Ectodermal cell (in vitro differentiated cells): ENCODE measurements around the gene ADCY2.

Source experiments
- H3K27ac ChIP-seq: 2 replicates; pipeline ENCODE4 v1.7.0; 2013; ENCODE audit warnings: mild to moderate bottlenecking, low read depth, low read length; ENCODE audit not compliant: insufficient read depth, poor library complexity, severe bottlenecking
- H3K27me3 ChIP-seq: 2 replicates; pipeline ENCODE4 v1.7.0; 2013; ENCODE audit warnings: mild to moderate bottlenecking, low read length; ENCODE audit not compliant: insufficient read depth, control insufficient read depth, poor library complexity, severe bottlenecking
- H3K36me3 ChIP-seq: one replicate; pipeline ENCODE4 v1.7.0; 2013; ENCODE audit warnings: low read length; ENCODE audit not compliant: control insufficient read depth, insufficient read depth
- H3K4me1 ChIP-seq: one replicate; pipeline ENCODE4 v1.7.0; 2013; ENCODE audit warnings: low read length; ENCODE audit not compliant: control insufficient read depth, insufficient read depth
- H3K4me3 ChIP-seq: 2 replicates; pipeline ENCODE4 v1.7.0; 2013; ENCODE audit warnings: low read depth, low read length, control low read depth; ENCODE audit not compliant: insufficient read depth
- H3K9me3 ChIP-seq: 2 replicates; pipeline ENCODE4 v1.7.0; 2013; ENCODE audit warnings: mild to moderate bottlenecking, low read length, moderate library complexity; ENCODE audit not compliant: control insufficient read depth
- WGBS, 2 experiments: methylation state at CpG; one replicate each; pipeline ENCODE4 v1.1.7; 2013; ENCODE audit warnings: missing lambda C conversion rate in 2 of 2; 5-methylcytosine and 5-hydroxymethylcytosine counted together

Gene ADCY2

DNA sequence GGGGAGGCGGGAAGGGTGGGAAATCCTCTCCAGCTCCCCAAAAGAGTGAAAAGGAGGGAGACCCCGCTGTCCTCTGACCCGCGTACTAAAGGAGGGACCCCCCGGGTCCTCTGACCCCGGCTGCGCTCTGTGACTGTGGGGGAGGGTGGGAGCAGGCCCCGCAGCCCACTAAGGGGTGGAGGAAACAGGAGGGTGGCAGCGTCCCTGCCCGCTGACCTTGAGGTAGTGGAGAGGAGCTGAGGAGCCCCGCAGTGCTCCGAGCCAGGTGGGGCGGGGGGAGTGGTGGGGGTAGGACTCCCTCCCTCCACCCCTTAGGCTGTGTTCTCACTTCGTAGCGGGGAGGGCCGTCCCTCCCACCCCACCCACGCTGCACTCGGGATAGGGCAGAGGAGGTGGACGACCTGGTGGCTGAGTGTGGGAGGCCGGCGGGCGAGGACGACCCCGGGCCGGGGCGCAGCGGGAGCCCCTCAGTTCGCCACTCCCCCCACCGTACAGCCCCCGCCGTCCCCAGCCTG is 449 bp upstream of the ADCY2 start:
- no peaks in the 10 kb centered on the region for H3K9me3 ChIP-seq
- 0 to 1% methylated on average over 26 to 30 of the region's 31 CpGs for WGBS, 2 experiments
- peaks cover 4% of the 10 kb centered on the region for H3K4me1 ChIP-seq
- H3K36me3 ChIP-seq: no peaks in the 10 kb centered on the region
- H3K4me3 ChIP-seq: peak overlapping the region; percentile 33
- no peak overlapping the region for H3K27ac ChIP-seq
- peaks cover 53% of the 10 kb centered on the region for H3K27me3 ChIP-seq

DNA sequence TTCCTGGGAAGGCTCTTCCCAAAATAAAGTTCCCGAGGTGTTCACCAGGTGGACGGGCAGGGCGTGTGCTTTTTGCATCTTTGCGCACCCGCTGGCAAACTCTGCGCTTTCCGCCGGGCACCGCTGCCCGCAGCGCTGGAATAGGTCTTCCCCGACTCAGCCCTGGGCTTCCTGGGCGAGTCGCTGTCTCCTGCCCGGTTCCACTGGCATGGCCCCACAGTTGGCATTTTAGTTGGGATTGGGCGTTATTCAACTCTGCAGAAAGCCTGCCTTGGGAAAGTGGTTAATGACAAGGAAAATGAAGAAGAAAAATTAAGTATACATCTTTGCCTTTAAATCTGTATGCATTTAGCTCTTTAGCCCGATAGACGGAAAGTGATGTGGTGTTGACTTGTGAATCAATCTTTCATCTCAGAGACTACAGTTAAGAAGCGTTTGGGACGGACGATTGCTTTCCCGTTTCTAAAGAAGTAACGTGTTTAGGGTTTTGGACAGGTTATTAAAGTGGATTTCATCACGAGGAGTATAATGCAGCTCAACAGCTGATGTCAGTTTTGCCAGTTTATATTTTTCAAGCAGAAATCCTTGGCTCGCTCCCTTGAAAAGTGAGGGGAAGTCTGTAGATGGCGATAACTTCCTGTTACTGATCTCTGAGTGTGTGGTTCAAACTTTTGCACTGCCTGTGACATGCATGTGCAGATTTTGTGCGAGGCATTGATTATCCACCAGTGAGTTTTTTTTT is 946 bp downstream of the ADCY2 start:
- Histone ChIP-seq H3K36me3 (no peaks in the 10 kb centered on the region), H3K27ac (no peak overlapping the region), H3K4me1 (peaks cover 4% of the 10 kb centered on the region), H3K4me3 (peak overlapping the region; percentile 51), H3K9me3 (no peaks in the 10 kb centered on the region), H3K27me3 (peaks cover 53% of the 10 kb centered on the region)
- WGBS, 2 experiments: 1 to 3% methylated on average over 27 of the region's 27 CpGs

DNA sequence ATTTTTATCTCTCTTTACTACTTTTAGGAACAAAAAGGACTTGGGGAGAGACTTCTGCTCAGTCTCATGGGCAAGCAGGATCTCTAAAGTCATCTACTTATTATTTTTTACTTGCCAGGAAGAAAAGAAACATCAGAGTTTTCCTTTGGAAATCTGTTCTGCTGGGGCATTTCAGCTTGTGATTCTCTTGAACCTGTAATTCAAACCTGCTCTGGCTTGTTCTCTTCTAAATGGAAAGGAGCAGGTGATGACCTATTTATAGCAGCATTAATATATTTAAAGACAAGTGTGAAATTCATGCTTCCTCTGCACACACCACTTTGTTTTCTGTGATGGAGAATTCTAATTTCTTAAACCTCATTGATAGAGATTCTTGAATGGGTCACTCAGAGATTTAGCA is 2.0 kb downstream of the ADCY2 start:
- Histone ChIP-seq H3K4me3 (no peak overlapping the region), H3K9me3 (no peaks in the 10 kb centered on the region), H3K4me1 (no peaks in the 10 kb centered on the region), H3K36me3 (no peaks in the 10 kb centered on the region), H3K27ac (no peak overlapping the region), H3K27me3 (peaks cover 53% of the 10 kb centered on the region)

DNA sequence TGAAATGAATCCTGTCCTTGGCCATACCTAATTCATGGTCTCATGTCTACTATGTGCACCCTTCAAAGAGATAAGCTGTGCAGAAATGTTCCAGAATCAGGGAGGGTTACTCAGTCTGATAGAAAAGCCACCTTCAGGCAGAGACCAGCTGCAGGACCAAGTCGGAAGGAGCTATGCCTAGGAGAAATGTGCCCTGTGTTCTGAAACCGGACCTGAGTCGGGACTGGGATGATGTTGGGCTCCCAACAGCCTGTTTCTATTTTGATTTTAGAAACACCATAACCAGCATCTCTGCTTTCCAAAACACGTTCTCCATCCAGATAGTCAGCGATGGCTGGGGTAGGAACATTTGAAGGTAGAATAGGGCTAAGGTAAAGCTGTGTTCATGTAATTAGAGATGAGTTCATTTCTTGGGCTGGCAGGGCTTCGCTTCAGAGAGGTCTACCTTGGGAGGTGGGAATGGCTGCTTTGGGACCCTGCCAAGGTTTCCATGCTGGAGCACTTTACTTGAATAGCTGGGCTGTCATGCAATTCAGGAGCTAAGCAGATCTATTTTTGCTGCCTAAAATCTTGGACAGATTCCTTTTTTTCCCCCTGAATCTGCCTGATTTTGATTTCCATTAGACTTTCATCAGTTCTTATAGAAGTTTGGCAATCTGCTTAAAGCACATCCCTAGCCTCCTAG is 2.8 kb downstream of the ADCY2 start:
- WGBS, 2 experiments: 70 to 73% methylated on average over 6 of the region's 6 CpGs

DNA sequence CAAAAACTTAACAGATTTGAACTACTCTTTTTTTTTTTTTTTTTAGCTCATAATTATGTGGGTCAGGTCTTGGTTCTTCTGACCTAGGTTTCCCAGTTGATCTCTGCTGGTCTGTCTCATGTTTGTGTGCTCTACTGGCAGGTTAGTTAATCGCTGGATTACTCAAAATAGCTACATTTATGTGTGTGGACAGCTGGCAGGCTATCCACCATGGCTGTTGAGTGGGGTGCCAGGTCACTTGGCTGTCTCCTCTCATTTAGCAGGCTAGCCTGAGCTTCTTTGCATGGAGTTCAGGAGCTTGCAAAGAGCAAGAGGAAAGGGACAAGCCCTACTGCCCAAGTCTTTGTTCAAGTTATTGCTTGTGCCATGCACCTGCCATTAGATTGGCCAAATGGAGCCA is 9.3 kb downstream of the ADCY2 start:
- WGBS, 2 experiments: 94% methylated on average over 1 of the region's 1 CpG
- H3K27ac ChIP-seq: no peak overlapping the region

More for the DNA sequence above, 2.8 kb downstream of the ADCY2 start:
- H3K9me3 ChIP-seq: no peaks in the 10 kb centered on the region
- peaks cover 52% of the 10 kb centered on the region for H3K27me3 ChIP-seq
- H3K36me3 ChIP-seq: no peaks in the 10 kb centered on the region
- H3K27ac ChIP-seq: no peak overlapping the region
- H3K4me3 ChIP-seq: no peak overlapping the region
- no peaks in the 10 kb centered on the region for H3K4me1 ChIP-seq

DNA sequence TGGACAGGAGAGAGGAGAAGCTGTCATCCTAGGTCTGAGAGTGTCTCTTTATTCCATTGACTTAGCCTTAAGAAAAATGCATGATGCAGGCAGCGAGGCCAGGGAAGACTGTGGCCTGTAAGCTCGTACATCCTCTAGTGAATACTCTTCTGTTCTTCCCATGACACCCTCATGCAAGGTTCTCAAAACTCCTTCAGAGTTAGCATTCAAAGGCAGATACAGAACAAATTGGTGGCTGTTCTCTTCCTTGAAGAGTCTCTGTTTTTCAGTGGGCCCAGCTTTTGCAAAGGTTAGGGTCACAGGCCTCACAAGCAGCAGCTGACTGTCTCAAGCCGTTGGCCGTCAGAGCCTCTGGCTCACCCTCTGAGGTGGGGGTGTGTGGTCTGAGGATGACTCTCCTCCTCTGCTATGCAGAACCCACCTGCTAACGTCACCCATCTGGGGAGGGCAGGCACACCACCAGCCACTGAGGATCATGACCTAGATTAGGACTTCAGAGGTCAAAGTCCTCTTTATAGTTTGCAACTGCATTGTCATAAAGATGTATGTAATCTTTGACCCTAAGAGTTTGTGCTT is 15.1 kb downstream of the ADCY2 start:
- H3K4me3 ChIP-seq: no peak overlapping the region
- H3K27ac ChIP-seq: no peak overlapping the region
- 63 to 78% methylated on average over 5 of the region's 5 CpGs for WGBS, 2 experiments
- H3K27me3 ChIP-seq: no peaks in the 10 kb centered on the region
- no peaks in the 10 kb centered on the region for H3K4me1 ChIP-seq
- no peaks in the 10 kb centered on the region for H3K36me3 ChIP-seq
- no peaks in the 10 kb centered on the region for H3K9me3 ChIP-seq

More for the DNA sequence above, 9.3 kb downstream of the ADCY2 start:
- H3K4me1 ChIP-seq: no peaks in the 10 kb centered on the region
- no peak overlapping the region for H3K4me3 ChIP-seq
- H3K9me3 ChIP-seq: no peaks in the 10 kb centered on the region
- H3K27me3 ChIP-seq: no peaks in the 10 kb centered on the region
- no peaks in the 10 kb centered on the region for H3K36me3 ChIP-seq

DNA sequence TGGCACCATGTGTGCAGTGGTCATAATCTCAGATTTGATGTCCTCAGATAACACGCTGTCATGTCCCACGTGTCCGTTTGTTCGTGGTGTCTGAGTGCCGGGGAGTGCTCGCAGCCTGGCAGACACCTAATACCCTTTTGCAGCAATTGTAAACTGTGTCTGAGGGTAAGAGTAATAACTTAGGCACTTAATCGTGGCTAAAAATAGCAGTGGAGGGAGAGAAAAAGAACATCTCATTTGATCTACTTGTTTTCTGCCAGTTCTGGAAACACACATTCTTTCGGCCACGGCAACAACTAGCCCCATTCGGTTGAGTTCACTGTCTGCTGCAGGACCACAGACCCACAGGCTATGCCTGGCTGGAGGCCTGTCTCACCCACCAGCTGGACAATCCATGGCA is 16.5 kb downstream of the ADCY2 start:
- WGBS, 2 experiments: 91 to 92% methylated on average over 10 of the region's 10 CpGs
- Histone ChIP-seq H3K4me1 (no peaks in the 10 kb centered on the region), H3K27me3 (no peaks in the 10 kb centered on the region), H3K27ac (no peak overlapping the region), H3K4me3 (no peak overlapping the region), H3K9me3 (no peaks in the 10 kb centered on the region), H3K36me3 (no peaks in the 10 kb centered on the region)

DNA sequence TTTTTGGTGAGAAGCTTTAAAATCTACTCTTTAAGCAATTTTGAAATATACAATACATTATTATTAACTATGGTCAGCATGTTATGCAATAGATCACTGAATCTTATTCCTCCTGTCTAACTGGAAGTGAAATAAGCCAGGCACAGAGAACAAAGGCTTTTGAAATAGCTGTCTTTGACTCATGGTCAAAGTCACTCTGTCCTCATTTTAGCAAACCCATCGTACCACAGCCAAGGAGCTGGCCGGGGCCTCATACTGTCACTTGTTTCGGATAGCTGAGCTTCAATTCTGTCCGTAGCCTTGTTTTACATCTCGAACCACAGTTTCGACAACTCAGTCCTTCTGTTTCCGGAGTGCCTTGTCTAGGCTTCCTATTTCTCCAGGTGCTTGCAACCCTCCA is 19.2 kb downstream of the ADCY2 start:
- no peaks in the 10 kb centered on the region for H3K27me3 ChIP-seq
- no peaks in the 10 kb centered on the region for H3K36me3 ChIP-seq
- H3K27ac ChIP-seq: no peak overlapping the region
- no peak overlapping the region for H3K4me3 ChIP-seq
- H3K9me3 ChIP-seq: no peaks in the 10 kb centered on the region
- peaks cover 1% of the 10 kb centered on the region for H3K4me1 ChIP-seq
- WGBS, 2 experiments: 93 to 96% methylated on average over 7 of the region's 7 CpGs

DNA sequence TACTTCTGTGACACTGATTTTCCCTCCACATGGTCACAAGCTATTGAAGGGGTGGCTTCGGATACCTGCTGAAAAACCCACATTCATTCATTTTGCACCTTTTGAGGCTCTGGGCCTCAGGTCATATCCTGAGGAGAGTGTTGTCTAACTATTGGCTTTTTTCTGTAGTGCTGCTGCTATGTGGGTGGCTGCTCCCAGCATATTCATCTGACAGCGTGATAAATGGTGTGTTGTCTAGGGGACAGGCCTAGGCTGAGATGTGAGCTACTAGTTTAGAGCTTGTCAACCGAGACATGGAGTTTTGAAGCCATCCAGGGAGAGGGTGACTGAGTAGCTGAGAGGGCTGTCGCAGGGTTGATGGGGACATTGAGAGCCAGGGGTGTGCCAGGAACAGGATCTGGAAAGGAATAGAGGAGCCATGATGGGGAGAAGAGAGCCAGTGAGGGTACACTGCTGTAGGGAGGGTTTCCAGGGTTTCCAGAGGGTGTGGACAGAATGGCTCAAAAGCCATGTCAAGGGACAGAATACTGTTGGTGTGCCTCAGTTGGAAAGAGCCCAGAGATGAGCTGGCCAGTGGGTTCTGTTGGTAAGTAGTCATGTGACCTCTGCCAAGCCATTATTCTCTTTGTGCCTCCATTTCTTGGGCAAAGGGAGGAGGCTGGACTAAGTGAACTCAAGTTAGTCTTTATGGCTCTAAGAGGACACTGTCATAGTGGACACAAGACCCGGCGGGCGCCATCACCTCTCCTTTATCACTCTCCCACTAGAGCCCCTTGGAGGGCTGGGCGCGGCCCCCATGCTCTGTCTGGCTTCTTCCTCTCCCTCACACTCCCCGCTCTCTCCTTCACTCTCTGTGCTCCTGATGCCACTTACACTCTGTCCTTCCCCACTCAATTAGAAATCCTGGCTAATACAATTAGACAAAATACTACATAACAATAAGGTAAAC is 19.9 kb downstream of the ADCY2 start:
- no peaks in the 10 kb centered on the region for H3K9me3 ChIP-seq
- WGBS, 2 experiments: 93 to 94% methylated on average over 10 of the region's 10 CpGs
- no peaks in the 10 kb centered on the region for H3K27me3 ChIP-seq
- H3K27ac ChIP-seq: no peak overlapping the region
- no peak overlapping the region for H3K4me3 ChIP-seq
- peaks cover 4% of the 10 kb centered on the region for H3K4me1 ChIP-seq
- no peaks in the 10 kb centered on the region for H3K36me3 ChIP-seq
